ENCODE results near the gene CARD14.

DNA sequence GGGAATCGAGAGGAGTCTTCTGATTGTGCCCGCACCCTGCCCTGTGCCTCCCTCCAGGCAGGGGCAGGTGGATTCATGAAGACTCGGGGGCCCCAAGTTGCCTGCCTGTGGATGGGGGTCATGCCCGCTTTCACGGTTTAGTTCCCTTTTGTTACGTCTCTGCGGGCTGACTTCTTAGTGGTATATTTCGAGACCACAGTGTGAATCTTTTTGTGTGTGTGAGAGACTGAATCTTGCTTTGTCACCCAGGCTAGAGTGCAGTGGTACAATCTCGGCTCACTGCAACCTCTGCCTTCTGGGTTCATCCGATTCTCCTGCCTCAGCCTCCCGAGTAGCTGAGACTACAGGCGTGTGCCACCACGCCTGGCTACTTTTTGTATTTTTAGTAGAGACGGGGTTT lies 72.7 kb downstream of the CARD14 start:
- TF ChIP-seq POLR2AphosphoS5 (IDR thresholded peaks at IDR 0.05) (no peak), CTCF (IDR thresholded peaks at IDR 0.05) (no peak), POLR2A (IDR thresholded peaks at IDR 0.05) (no peak), EP300 (IDR thresholded peaks at IDR 0.05; ENCODE audit: low read depth) (no peak)
